ENCODE results near the gene COL18A1. TPM values are rescaled to one million over a fixed set of nuclear protein-coding genes. Genes with fewer than 3 reads are reported as not detected.

Gene COL18A1
- total RNA-seq, 4 donors from 2014 or later = 97.7 to 173 (median 110) TPM

- peak overlapping the region; percentile 54 to 71 (median 64) for H3K27ac ChIP-seq (replicated peaks in 1 of 4)
Observed at GRCh38 chr21:45432575-45433255, 27.8 kb downstream of the COL18A1 start.

GRCh38 chr21:45433301-45433700 is 28.3 kb downstream of the COL18A1 start:
- Histone ChIP-seq H3K4me1 (peaks cover 36 to 68% (median 59%) of the 10 kb centered on the region in 4 donors), H3K4me3 (no peak overlapping the region), H3K36me3 (no peaks in the 10 kb centered on the region), H3K27ac (replicated peaks in 1 of 4) (peak overlapping the region; percentile 54 to 71 (median 64)), H3K27me3 (no peaks in the 10 kb centered on the region), H3K9me3 (no peaks in the 10 kb centered on the region)
- no peak for TF ChIP-seq EP300 (IDR thresholded peaks at IDR 0.05)
- no peak for TF ChIP-seq POLR2AphosphoS5 (IDR thresholded peaks at IDR 0.05)
- no peak for TF ChIP-seq POLR2A (IDR thresholded peaks at IDR 0.05; ENCODE audit: low read depth)
- TF ChIP-seq, protein P1, sequence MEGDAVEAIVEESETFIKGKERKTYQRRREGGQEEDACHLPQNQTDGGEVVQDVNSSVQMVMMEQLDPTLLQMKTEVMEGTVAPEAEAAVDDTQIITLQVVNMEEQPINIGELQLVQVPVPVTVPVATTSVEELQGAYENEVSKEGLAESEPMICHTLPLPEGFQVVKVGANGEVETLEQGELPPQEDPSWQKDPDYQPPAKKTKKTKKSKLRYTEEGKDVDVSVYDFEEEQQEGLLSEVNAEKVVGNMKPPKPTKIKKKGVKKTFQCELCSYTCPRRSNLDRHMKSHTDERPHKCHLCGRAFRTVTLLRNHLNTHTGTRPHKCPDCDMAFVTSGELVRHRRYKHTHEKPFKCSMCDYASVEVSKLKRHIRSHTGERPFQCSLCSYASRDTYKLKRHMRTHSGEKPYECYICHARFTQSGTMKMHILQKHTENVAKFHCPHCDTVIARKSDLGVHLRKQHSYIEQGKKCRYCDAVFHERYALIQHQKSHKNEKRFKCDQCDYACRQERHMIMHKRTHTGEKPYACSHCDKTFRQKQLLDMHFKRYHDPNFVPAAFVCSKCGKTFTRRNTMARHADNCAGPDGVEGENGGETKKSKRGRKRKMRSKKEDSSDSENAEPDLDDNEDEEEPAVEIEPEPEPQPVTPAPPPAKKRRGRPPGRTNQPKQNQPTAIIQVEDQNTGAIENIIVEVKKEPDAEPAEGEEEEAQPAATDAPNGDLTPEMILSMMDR (IDR thresholded peaks at IDR 0.05) = no peak
- intact Hi-C loops (cut with DNase I) = loop anchor here (10.0 kb wide), 1 partner anchor 278 kb away; no protein-coding TSS in a partner anchor
- WGBS = 57% methylated on average over 3 of the region's 8 CpGs
- no peak for DNase-seq (ENCODE audit: extremely low spot score)

More at GRCh38 chr21:45432575-45433255, 27.8 kb downstream of the COL18A1 start:
- intact Hi-C loops (cut with DNase I) = loop anchor here (10.0 kb wide), 1 partner anchor 278 kb away; no protein-coding TSS in a partner anchor
- no peak for DNase-seq (ENCODE audit: extremely low spot score)
- Histone ChIP-seq H3K9me3 (no peaks in the 10 kb centered on the region), H3K36me3 (no peaks in the 10 kb centered on the region), H3K4me3 (no peak overlapping the region), H3K4me1 (peaks cover 41 to 71% (median 62%) of the 10 kb centered on the region in 4 donors), H3K27me3 (no peaks in the 10 kb centered on the region)
- 38% methylated on average over 9 of the region's 16 CpGs for WGBS
- no peak for TF ChIP-seq POLR2A (IDR thresholded peaks at IDR 0.05; ENCODE audit: low read depth)
- TF ChIP-seq EP300 (IDR thresholded peaks at IDR 0.05) = no peak
- TF ChIP-seq, protein P1 (IDR thresholded peaks at IDR 0.05) = no peak
- no peak for TF ChIP-seq POLR2AphosphoS5 (IDR thresholded peaks at IDR 0.05)

- intact Hi-C loops (cut with DNase I) = loop anchor here (10.0 kb wide), 1 partner anchor 279 kb away; no protein-coding TSS in a partner anchor
- Histone ChIP-seq H3K36me3 (no peaks in the 10 kb centered on the region), H3K27me3 (no peaks in the 10 kb centered on the region), H3K27ac (replicated peaks in 1 of 4) (peak overlapping the region in 3 of 4 donors; percentile 61 to 71 (median 67)), H3K9me3 (no peaks in the 10 kb centered on the region), H3K4me3 (no peak overlapping the region), H3K4me1 (peaks cover 44 to 76% (median 67%) of the 10 kb centered on the region in 4 donors)
- WGBS = 86% methylated on average over 11 of the region's 11 CpGs
- TF ChIP-seq, protein P1 (IDR thresholded peaks at IDR 0.05) = no peak
- TF ChIP-seq EP300 (IDR thresholded peaks at IDR 0.05) = no peak
- TF ChIP-seq POLR2AphosphoS5 (IDR thresholded peaks at IDR 0.05) = no peak
- TF ChIP-seq POLR2A (IDR thresholded peaks at IDR 0.05; ENCODE audit: low read depth) = no peak
- DNase-seq (ENCODE audit: extremely low spot score) = no peak
Observed at GRCh38 chr21:45433911-45434644, 29.1 kb downstream of the COL18A1 start.

- H3K27ac ChIP-seq (replicated peaks in 1 of 4) = peak overlapping the region in 1 of 4 donors; percentile 49
- no peak for DNase-seq (ENCODE audit: extremely low spot score)
- H3K27me3 ChIP-seq = no peaks in the 10 kb centered on the region
- H3K4me1 ChIP-seq = peaks cover 50 to 82% (median 72%) of the 10 kb centered on the region in 4 donors
- no peaks in the 10 kb centered on the region for H3K9me3 ChIP-seq
- no peak overlapping the region for H3K4me3 ChIP-seq
- intact Hi-C loops (cut with DNase I) = loop anchor here (10.0 kb wide), 1 partner anchor 280 kb away; no protein-coding TSS in a partner anchor
- TF ChIP-seq POLR2A (IDR thresholded peaks at IDR 0.05; ENCODE audit: low read depth) (no peak), POLR2AphosphoS5 (IDR thresholded peaks at IDR 0.05) (no peak), EP300 (IDR thresholded peaks at IDR 0.05) (no peak)
- TF ChIP-seq, protein P1 (IDR thresholded peaks at IDR 0.05) = no peak
- H3K36me3 ChIP-seq = no peaks in the 10 kb centered on the region
- WGBS = 84% methylated on average over 11 of the region's 17 CpGs
Observed at GRCh38 chr21:45434645-45435217, 29.8 kb downstream of the COL18A1 start.
